GM19397 (cell line): ENCODE data around the gene ANKFN1.

Source experiments
- ATAC-seq: cut with Tn5 transposase; IDR thresholded peaks from one replicate; pipeline ENCODE4 v1.9.1; 2021; ENCODE audit warnings: mild to moderate bottlenecking, moderate library complexity; ENCODE audit not compliant: unreplicated experiment

ANKFN1 gene

GRCh38 chr17:56548661-56549060 lies 395.4 kb downstream of the ANKFN1 start:
- ATAC-seq, result no peak

- no peak for ATAC-seq
Observed at GRCh38 chr17:56549501-56549900, 396.2 kb downstream of the ANKFN1 start.

- no peak for ATAC-seq
Observed at GRCh38 chr17:56557682-56558081, 404.4 kb downstream of the ANKFN1 start.

- ATAC-seq, result no peak
Observed at GRCh38 chr17:56558088-56558487, 404.8 kb downstream of the ANKFN1 start.
